Esophagus muscularis mucosa (tissue), 4 donors: ENCODE results near the gene SLC35G4. TPM values are rescaled to one million over a fixed set of nuclear protein-coding genes. Genes with fewer than 3 reads are reported as not detected.

ENCODE experiments used
- DNase-seq: peaks from one replicate; pipeline ENCODE4 v3.0.0-alpha.2; 2017; ENCODE audit errors: extremely low spot score
- H3K27ac ChIP-seq, 4 donors: fragments of 200-600 bp; sonication (generic); replicated peaks in 1 of 4; 1 replicate in 3 of 4; 2 replicates in 1 of 4; pipeline ENCODE4 v1.5.1; 2016 to 2019; ENCODE audit warnings: mild to moderate bottlenecking in 1 of 4
- H3K27me3 ChIP-seq, 4 donors: fragments of 200-600 bp; sonication (generic); one replicate each; pipeline versions ENCODE4 v1.5.1 to v1.6.0; 2016 to 2019
- H3K36me3 ChIP-seq, 4 donors: fragments of 200-600 bp; sonication (generic); one replicate each; pipeline ENCODE4 v1.5.1; 2016 to 2019
- H3K4me1 ChIP-seq, 4 donors: fragments of 200-600 bp; sonication (generic); one replicate each; pipeline ENCODE4 v1.5.1; 2016 to 2019
- H3K4me3 ChIP-seq, 4 donors: fragments of 200-600 bp; sonication (generic); 1 replicate in 2 of 4; 2 replicates in 2 of 4; pipeline ENCODE4 v1.5.1; 2016 to 2019; ENCODE audit warnings: mild to moderate bottlenecking in 4 of 4, moderate library complexity in 1 of 4
- H3K9me3 ChIP-seq, 4 donors: fragments of 200-600 bp; sonication (generic); 1 replicate in 3 of 4; 2 replicates in 1 of 4; pipeline ENCODE4 v1.5.1; 2016 to 2019
- EP300 ChIP-seq: sonication (generic); formaldehyde crosslinking; IDR thresholded peaks from one replicate; pipeline ENCODE4 v1.6.1; 2017; ENCODE audit warnings: antibody characterized with exemption
- POLR2A ChIP-seq: fragments of 450-650 bp; IDR thresholded peaks from one replicate; pipeline ENCODE4 v1.6.1; 2017; ENCODE audit warnings: antibody characterized with exemption, moderate library complexity, mild to moderate bottlenecking, low read depth
- POLR2AphosphoS5 ChIP-seq, 2 donors: sonication (generic); formaldehyde crosslinking; IDR thresholded peaks; one replicate each; pipeline ENCODE4 v1.6.1; 2017; ENCODE audit warnings: antibody characterized with exemption in 2 of 2
- WGBS: methylation state at CpG from one replicate; pipeline ENCODE4 v1.1.5; 2018; 5-methylcytosine and 5-hydroxymethylcytosine counted together
- intact Hi-C: fragments of 100-400 bp; cut with DNase I; formaldehyde crosslinking; loops from one replicate; pipeline ENCODE4 v1.15.1; 2023
- total RNA-seq, 4 donors: library from RNA; depleted of rRNA; stranded (reverse); fragments of >200 nt; gene quantifications; one replicate each; pipeline versions ENCODE4 v1.1.0 to v1.2.1, GENCODE V29; 2016
- TF ChIP-seq, protein P1 (sequence below), 3 experiments: fragments of 200-600 bp in 2 of 3; fragments of 450-650 bp in 1 of 3; sonication (generic) in 2 of 3; IDR thresholded peaks; one replicate each; pipeline ENCODE4 v1.5.1; 2017 to 2019; ENCODE audit warnings: antibody characterized with exemption in 3 of 3, mild to moderate bottlenecking in 2 of 3, moderate library complexity in 1 of 3

The SLC35G4 gene
- total RNA-seq, 4 donors from 2014 or later, result not detected

DNA sequence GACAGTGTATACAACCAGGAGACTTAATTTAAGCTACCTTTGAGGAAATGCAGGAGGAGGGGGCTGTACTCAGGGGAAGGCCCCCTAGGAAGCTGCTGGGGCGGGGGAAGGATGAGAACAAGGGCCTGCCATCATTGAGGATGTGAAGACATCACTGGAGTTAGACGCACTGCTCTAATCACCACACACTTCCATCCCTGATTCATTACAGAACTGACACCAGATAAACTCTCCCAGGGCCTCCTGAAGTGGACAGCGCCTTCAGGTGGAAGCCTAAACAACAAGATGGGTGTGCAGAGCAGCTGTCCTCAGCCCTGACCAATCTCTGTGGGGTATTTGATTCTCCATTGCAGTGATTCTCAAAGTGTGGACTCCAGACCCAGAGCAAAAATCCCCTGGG, 30.6 kb upstream of the SLC35G4 start:
- no peaks in the 10 kb centered on the region for H3K36me3 ChIP-seq
- no peak overlapping the region for H3K27ac ChIP-seq
- DNase-seq, result peak; percentile 89
- no peak overlapping the region for H3K4me3 ChIP-seq
- intact Hi-C loops, result no loop called here
- H3K9me3 ChIP-seq, result no peaks in the 10 kb centered on the region
- 56% methylated on average over 2 of the region's 3 CpGs for WGBS
- TF ChIP-seq POLR2AphosphoS5 (IDR thresholded peaks at IDR 0.05) (no peak), EP300 (no peak), POLR2A (no peak)
- TF ChIP-seq, protein P1, sequence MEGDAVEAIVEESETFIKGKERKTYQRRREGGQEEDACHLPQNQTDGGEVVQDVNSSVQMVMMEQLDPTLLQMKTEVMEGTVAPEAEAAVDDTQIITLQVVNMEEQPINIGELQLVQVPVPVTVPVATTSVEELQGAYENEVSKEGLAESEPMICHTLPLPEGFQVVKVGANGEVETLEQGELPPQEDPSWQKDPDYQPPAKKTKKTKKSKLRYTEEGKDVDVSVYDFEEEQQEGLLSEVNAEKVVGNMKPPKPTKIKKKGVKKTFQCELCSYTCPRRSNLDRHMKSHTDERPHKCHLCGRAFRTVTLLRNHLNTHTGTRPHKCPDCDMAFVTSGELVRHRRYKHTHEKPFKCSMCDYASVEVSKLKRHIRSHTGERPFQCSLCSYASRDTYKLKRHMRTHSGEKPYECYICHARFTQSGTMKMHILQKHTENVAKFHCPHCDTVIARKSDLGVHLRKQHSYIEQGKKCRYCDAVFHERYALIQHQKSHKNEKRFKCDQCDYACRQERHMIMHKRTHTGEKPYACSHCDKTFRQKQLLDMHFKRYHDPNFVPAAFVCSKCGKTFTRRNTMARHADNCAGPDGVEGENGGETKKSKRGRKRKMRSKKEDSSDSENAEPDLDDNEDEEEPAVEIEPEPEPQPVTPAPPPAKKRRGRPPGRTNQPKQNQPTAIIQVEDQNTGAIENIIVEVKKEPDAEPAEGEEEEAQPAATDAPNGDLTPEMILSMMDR (IDR thresholded peaks at IDR 0.05), result no peak
- H3K27me3 ChIP-seq, result no peaks in the 10 kb centered on the region
- no peaks in the 10 kb centered on the region for H3K4me1 ChIP-seq

DNA sequence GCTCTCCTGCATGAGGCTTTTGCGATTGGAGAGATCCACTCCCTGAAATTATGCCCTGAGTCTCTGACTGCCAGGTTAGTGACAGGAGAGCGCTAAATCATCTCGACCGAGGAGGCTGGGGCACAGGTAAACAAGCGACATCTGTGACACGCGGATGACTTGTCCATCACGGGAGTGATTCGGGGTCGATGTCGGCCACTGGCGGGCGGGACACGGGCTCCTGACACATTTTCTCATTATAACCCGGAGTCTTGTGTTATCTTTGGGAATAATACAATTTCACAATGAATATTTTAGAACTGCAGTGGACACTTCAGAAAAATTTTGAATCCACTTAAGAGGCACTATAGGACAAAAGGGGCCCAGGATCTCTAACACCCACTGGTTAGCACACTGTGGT, 29.5 kb upstream of the SLC35G4 start:
- Histone ChIP-seq H3K27me3 (no peaks in the 10 kb centered on the region), H3K9me3 (no peaks in the 10 kb centered on the region), H3K4me3 (no peak overlapping the region), H3K36me3 (no peaks in the 10 kb centered on the region), H3K4me1 (no peaks in the 10 kb centered on the region), H3K27ac (no peak overlapping the region)
- TF ChIP-seq POLR2A, result no peak
- TF ChIP-seq, protein P1 (IDR thresholded peaks at IDR 0.05), result no peak
- TF ChIP-seq POLR2AphosphoS5 (IDR thresholded peaks at IDR 0.05), result no peak
- no peak for TF ChIP-seq EP300
- DNase-seq, result no peak
- WGBS, result 94% methylated on average over 12 of the region's 15 CpGs
- intact Hi-C loops, result no loop called here

DNA sequence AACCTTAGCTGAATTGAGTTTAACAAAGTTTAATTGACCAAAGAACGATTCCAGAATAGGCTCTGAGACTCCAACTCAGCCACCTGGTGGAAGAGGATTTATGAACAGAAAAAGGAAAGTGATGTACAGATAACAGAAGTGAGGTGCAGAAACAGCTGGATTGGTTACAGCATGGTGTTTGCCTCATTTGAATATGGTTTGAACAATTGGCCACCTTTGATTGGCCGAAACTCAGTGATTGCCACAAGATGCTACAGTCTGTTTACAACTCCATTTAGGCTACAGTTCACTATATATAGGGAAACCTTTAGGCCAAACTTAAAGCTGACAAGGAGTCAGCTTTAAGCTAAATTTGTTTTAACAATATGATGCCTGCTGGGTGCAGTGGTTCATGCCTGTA, 28.1 kb upstream of the SLC35G4 start:
- WGBS, result 92% methylated on average over 2 of the region's 2 CpGs
- Histone ChIP-seq H3K4me3 (no peak overlapping the region), H3K27me3 (no peaks in the 10 kb centered on the region), H3K9me3 (no peaks in the 10 kb centered on the region), H3K27ac (no peak overlapping the region), H3K4me1 (no peaks in the 10 kb centered on the region), H3K36me3 (no peaks in the 10 kb centered on the region)
- intact Hi-C loops, result no loop called here
- DNase-seq, result peak; percentile 34
- TF ChIP-seq POLR2AphosphoS5 (IDR thresholded peaks at IDR 0.05), result no peak

DNA sequence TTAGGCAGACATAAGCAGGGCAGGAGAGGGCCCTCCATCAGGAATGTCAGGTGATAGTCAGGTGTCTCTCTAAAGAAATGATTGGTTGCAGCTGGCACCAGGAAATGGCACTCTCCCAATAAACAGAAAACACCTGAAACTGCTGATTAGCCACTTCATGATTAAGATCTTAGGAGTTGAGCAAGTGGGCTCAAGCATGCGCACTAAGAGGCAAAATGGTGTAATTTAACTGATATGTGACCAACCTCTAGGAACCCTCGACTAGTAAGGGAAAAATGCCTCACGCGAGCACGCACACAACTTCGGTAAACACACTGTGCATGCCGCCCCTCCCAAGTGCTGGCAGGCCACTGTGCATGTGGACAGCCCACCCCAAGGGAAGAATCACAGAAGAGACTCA, 23.8 kb upstream of the SLC35G4 start:
- no peak overlapping the region for H3K4me3 ChIP-seq
- no peak overlapping the region for H3K27ac ChIP-seq
- H3K27me3 ChIP-seq, result no peaks in the 10 kb centered on the region
- intact Hi-C loops, result no loop called here
- DNase-seq, result peak; percentile 26
- TF ChIP-seq, protein P1 (IDR thresholded peaks at IDR 0.05), result no peak
- no peak for TF ChIP-seq EP300
- TF ChIP-seq POLR2A, result no peak
- TF ChIP-seq POLR2AphosphoS5 (IDR thresholded peaks at IDR 0.05), result no peak
- no peaks in the 10 kb centered on the region for H3K9me3 ChIP-seq
- H3K4me1 ChIP-seq, result no peaks in the 10 kb centered on the region
- 65% methylated on average over 7 of the region's 7 CpGs for WGBS
- H3K36me3 ChIP-seq, result no peaks in the 10 kb centered on the region

DNA sequence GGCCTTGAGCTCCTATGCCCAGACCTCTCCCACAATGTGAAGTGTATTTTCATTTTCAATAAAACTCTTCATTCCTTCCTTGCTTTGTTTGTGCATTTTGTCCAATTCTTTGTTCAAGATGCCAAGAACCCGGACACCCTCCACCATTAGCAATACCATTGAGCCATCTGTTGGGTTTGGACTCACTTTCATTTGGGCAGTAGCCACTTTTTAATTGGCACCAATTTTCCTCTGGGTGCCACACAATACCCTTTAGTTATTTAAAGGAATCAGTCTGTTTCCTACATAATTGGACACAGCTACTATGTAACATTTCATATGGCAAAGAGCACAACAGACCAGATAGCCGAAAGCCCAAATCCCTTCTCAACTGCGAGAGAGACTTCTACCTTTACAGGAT, 22.5 kb upstream of the SLC35G4 start:
- Histone ChIP-seq H3K4me3 (no peak overlapping the region), H3K36me3 (no peaks in the 10 kb centered on the region), H3K27me3 (no peaks in the 10 kb centered on the region), H3K27ac (no peak overlapping the region), H3K4me1 (no peaks in the 10 kb centered on the region), H3K9me3 (no peaks in the 10 kb centered on the region)
- intact Hi-C loops, result no loop called here
- no peak for TF ChIP-seq EP300
- TF ChIP-seq POLR2A, result no peak
- TF ChIP-seq, protein P1 (IDR thresholded peaks at IDR 0.05), result no peak
- no peak for TF ChIP-seq POLR2AphosphoS5 (IDR thresholded peaks at IDR 0.05)
- WGBS, result 88% methylated on average over 3 of the region's 3 CpGs
- peak; percentile 42 for DNase-seq
